NB4 (cell line): ENCODE data around the gene MYH6.

Experiments used
- CTCF ChIP-seq: IDR thresholded peaks from one replicate; pipeline ENCODE4 v1.5.1; 2012; ENCODE audit warnings: low read depth, low read length
- MAX ChIP-seq: IDR thresholded peaks from 2 replicates; pipeline ENCODE4 v1.6.1; 2011; ENCODE audit warnings: low read depth, low read length
- MYC ChIP-seq: IDR thresholded peaks from 2 replicates; pipeline ENCODE4 v1.6.1; 2011; ENCODE audit warnings: low read depth, low read length
- POLR2A ChIP-seq: IDR thresholded peaks from 2 replicates; pipeline ENCODE4 v1.6.1; 2011; ENCODE audit warnings: mild to moderate bottlenecking; ENCODE audit not compliant: insufficient read length; ENCODE audit errors: extremely low read depth

GRCh38 chr14:23409966-23410635, 2.0 kb upstream of the MYH6 start:
- TF ChIP-seq CTCF (no peak), POLR2A (no peak), MYC (no peak), MAX (no peak)
